Erythroblast (primary cell): ENCODE data around the gene RAB44.

ENCODE experiments used
- GATA1 ChIP-seq: IDR thresholded peaks from 2 replicates; pipeline ENCODE4 v1.6.1; 2011; ENCODE audit warnings: low read depth, mild to moderate bottlenecking, control low read depth, low read length, moderate library complexity
- POLR2A ChIP-seq: IDR thresholded peaks from 2 replicates; pipeline ENCODE4 v1.6.1; 2011; ENCODE audit warnings: mild to moderate bottlenecking, low read length

- TF ChIP-seq POLR2A (no peak), GATA1 (no peak)
Measured at GRCh38 chr6:36722879-36723278, 25.3 kb downstream of the RAB44 start.
